Stimulated activated CD4-positive, alpha-beta T cell treated with anti-CD3 and anti-CD28 coated beads, Interleukin-12 subunit alpha, Interleukin-12 subunit beta, amount 100 ng/mL, for 4 hours (primary cell): ENCODE results near the gene FAM111A.
A peak's percentile ranks its signal among the peaks of the same experiment; 100 is the strongest.

Experiments used
- DNase-seq: peaks from one replicate; pipeline ENCODE4 v3.0.0-alpha.2; 2020

Gene FAM111A

GRCh38 chr11:59141673-59142460 lies 789 bp upstream of the FAM111A start:
- DNase-seq, result no peak

DNA sequence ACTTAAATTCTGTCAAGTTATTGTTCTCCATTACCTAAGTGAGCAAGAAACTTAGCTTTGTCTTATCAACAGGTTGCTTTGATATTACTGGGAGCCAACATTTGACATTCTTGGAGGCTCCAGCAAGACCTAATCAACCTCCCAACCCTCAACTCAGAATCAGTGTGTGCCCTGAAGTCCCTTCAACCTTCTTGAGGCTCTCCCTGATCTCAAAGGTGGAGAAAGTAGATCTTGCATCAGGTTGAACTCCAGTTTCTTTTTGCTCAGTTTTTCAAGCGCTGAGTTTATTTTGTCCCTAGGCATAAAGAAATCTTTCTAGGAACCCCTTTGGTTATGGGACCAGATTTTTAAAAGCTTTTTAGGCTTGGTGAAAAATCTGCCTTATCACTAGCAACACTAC lies 1.4 kb downstream of the FAM111A start:
- DNase-seq, result no peak

GRCh38 chr11:59144579-59145345 lies 2.1 kb downstream of the FAM111A start:
- peak; percentile 44 for DNase-seq

DNA sequence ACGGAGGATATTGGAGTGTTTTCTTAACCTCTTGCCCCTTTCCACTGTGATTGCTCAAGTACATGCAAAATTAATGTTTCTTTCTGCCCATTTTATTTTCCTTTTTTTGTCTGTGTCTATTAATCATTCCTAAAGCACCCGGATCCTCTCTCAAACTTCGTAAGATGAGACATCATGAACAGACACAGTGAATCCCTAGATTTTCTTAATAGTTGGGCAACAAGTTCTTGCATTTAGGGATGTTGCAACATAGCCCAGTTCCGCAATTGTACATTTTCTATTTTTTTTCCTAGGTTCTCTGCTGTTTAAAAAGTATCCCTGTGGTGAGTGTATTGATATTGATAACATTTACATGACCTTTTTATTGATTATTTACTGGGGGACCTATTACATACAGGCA lies 2.9 kb downstream of the FAM111A start:
- no peak for DNase-seq

DNA sequence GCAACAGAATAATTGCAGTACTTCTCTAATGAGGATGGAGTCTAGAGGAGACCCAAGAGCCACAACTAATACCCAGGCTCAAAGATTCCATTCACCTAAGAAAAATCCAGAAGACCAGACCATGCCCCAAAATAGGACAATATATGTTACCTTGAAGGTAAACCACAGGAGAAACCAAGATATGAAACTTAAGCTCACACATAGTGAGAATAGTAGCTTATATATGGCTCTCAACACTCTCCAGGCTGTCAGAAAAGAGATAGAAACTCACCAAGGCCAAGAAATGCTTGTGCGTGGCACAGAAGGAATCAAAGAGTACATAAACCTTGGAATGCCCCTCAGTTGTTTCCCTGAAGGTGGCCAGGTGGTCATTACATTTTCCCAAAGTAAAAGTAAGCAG lies 9.1 kb downstream of the FAM111A start:
- no peak for DNase-seq

DNA sequence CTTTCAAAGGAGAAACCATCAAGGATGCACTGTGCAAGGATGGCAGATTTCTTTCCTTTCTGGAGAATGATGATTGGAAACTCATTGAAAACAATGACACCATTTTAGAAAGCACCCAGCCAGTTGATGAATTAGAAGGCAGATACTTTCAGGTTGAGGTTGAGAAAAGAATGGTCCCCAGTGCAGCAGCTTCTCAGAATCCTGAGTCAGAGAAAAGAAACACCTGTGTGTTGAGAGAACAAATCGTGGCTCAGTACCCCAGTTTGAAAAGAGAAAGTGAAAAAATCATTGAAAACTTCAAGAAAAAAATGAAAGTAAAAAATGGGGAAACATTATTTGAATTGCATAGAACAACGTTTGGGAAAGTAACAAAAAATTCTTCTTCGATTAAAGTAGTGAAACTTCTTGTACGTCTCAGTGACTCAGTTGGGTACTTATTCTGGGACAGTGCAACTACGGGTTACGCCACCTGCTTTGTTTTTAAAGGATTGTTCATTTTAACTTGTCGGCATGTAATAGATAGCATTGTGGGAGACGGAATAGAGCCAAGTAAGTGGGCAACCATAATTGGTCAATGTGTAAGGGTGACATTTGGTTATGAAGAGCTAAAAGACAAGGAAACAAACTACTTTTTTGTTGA lies 9.8 kb downstream of the FAM111A start:
- no peak for DNase-seq

DNA sequence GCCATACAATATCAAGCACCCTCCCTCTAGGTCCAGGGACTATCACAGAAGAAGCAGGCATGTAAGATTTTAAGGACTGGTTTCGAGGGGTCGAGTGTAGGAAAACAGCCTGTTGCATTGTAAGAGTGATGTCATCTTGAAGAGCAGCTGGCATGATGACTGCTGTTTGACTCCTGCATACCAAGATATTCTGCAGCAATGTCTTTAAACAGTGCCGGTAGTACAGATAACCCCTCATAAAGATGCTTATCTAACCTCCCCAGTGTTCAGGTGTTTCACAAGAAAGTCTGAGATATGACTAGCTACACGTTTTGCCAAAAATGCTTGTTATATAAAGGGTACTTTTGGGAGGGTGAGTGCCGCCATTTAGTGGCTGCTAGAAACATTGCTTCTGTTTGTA lies 12.0 kb downstream of the FAM111A start:
- no peak for DNase-seq

GRCh38 chr11:59157433-59157832 lies 14.8 kb downstream of the FAM111A start:
- DNase-seq, result no peak

- DNase-seq, result peak; percentile 43
These were observed 15.8 kb downstream of the FAM111A start for GRCh38 chr11:59158206-59159068.

GRCh38 chr11:59164028-59164427 lies 21.4 kb downstream of the FAM111A start:
- no peak for DNase-seq

- peak; percentile 89 for DNase-seq
These were observed 29.1 kb downstream of the FAM111A start, which contains the start of gene DTX4 for GRCh38 chr11:59171508-59172322. DTX4 (plus strand) TSS chr11:59172132; CDS start chr11:59172596, 464 bp downstream.

DNA sequence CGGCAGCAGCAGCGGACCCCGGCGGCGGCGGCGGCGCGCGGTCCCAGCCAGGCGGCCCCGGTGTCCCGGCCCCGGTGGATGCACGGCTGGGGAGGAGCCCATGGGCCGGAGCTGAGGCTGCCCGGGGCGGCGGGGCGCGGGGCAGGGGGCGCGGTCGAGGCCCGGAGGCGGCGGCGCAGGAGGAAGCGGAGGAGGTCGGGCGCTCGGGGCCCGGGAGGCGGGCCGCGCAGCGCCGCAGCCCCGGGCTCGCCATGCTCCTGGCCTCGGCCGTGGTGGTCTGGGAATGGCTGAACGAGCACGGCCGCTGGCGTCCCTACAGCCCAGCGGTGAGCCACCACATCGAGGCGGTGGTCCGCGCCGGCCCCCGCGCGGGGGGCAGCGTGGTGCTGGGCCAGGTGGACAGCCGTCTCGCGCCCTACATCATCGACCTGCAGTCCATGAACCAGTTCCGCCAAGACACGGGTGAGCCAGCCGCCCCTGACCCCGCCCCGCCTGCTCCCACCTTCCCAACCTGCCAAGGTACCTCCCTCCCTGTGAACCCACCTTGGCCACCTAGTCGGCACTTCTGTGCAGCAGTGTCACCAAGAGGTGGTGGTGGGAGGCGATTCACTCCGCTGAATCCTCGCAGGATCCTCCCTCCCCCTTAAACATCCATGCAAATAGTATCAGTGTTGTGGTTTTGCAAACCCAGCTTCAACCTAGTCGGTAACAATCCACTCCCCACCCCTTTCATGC lies 29.9 kb downstream of the FAM111A start:
- peak; percentile 21 for DNase-seq

DNA sequence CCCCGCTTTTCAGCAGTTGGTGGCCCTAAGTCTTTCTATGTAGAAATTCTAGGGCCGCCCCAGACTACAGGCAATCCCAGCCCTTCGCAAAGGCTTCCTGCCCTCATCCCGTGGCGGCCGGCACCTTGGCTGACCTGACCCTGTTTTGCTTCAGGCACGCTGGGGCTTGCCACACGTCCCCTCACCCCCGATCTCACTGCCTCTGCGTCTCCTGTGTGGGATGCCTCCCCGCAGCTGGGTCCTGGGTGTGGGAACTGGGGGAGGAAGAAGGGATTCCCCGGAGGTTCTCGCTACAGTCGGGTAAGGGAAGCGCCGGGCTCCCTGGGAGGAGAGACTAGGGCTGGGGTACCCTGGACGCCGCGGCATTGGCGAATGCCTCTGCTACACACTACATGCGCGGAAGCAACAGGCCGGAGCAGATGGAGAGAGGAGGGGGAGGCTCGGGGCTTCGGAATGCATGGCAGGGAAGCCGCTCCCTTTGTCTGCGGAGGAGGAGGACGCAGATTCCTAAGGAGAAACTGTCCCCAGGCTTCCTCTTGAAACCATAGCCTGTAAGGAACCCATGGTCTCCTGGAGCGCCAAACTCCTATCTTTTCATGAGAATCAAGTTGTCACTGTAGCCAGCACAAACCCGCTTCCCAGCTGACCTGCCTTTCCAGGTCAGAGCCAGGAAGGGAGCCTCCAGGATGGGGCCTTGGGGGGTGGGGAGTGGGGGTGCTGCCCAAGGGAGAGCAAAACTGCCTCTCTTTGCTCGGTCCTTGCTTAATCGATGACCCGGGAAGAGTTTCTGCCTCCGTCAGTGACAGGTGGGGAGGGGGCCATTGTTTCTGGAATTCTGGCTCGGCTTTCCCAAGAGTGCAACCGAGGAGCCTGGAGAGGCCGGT lies 30.7 kb downstream of the FAM111A start:
- no peak for DNase-seq

DNA sequence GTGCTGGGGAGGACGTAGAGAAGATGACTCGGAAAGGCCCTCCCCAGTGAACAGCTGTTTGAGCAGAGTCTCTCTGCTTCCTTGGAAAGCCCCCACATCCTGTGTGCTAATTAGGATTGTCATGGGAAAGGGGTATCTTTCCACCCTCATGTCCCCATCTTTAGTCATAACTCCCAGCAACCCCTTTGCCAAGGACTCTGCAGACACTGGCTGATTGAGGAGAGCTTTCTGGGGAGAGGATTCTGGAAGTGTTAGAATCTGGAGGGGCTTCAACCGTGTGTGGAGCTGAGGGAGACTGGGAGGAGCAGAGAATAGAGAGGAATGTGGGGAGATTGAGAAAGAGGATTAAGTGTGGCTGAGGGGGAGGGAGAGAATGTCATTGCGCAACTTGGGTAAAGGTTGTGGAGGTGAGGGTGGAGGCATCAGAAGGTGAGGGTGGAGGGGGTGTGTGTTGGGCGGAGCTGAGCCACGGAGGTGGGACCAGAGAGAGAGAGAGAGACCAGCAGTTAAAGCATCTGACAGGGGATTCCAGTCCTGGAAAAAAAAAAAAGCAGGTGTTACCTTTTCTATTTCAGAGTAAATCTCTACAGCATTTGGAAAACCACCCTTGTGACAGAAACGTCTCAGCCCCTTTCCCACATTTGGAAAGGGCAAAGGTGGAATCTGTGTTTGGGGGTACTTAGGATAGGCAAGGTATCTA lies 31.5 kb downstream of the FAM111A start:
- DNase-seq, result no peak

DNA sequence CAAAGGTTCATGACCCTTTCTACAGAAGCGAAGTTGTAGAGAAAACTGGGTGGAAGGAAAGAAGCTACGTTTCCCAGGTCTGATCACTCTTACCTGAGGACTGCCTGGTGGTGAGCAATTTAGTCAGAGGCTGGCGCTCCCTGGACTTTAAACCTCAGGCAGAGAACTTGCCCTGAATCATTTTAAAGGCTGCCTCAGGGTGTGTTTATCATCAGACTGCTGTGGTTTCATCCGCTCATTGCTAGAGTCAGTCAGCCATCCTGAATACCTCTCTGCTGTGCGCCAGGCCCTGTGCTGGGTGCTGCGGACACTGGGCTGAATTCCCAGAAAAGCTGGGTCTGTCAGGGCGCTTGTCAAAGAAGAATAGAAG lies 32.0 kb downstream of the FAM111A start:
- DNase-seq, result no peak

DNA sequence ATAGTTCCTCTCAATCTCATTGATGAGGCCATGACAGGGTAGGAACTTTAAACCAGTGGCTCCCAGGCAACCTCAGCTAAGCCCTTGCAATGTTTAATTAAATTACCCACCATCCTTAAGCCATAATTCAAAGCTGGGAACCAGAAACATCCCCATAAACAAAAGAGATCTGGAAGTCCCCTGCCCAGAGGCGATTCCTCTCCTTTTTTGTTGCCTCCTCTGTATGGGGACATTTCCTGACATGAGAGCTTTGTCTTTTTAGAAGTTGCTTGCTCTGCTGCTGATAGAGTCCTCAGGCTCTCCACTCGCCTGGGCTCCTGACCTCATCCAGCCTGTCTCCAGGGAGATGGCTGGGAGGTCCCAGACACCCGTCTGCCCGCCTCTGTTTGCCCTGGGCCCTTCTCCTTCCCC lies 32.4 kb downstream of the FAM111A start:
- no peak for DNase-seq

GRCh38 chr11:59176330-59176729 lies 33.7 kb downstream of the FAM111A start:
- no peak for DNase-seq

DNA sequence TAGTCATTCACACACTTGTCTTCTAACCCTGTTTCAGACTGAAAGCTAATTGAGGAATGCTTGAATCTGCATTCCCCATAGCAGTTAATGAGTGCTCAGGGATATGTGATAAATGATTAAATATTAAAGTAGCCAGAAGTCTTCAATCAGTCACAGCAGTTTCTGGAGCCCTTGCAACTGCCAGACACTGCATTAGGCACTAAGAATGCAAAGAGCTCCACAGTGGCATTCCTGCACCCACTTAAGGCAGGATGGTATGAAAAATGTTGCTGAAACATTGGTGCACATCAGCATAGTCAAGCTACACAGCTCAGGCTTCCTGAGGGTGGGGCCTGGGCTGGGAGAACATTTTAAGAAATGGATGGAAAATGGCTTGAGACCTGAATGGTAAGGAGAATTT lies 35.7 kb downstream of the FAM111A start:
- no peak for DNase-seq

- no peak for DNase-seq
These were observed 36.5 kb downstream of the FAM111A start for GRCh38 chr11:59179121-59179520.
